ENCODE results near the gene LCOR.
"Not testable (repeated sequence)": the region's sequence is repeated elsewhere in the genome, so short reads cannot be mapped to it uniquely, and the experiment has no call there.

Gene LCOR

DNA sequence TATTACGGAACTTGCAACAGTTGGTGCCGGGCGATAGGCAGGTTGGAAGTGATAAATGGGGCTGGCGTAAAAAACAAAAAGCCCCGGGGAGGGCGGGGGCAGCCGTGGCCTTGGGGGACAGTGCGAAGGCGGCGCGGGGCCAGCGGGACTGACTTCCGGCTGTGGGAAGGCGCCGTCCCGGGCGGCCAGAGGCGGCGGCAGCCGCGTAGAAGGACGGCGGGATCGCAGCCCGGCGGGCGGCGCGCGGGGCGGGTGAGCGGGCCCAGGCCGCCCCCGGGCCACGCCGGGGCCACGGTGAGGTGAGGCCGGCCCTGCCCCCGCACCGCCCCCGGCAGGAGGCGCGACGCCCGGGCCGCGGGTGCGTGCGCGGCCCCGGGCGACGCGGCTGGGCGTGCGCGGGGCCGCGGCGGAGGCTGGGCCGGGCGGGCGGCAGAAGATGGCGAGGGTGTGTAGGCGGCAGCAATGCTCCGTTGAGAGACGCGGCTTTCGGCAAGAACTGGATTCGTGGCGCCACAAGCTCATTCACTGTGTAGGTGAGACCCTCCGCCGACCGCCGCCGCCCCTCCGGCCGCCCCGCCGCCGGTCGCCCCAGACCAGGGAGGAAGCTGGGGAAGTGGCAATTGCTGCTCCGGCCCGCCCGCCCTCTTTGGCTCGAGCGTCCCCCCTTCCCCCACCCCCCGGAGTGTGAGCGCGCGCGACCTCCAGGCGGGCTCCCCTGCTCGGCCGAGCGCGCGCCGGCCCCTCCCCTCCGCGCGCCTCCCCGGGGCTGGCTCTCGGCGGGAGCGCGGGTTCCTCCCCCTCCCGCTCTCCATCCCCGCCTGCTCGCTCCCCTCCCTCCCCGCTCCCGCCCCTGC, at the start of gene LCOR:
Gene LCOR (plus strand): TSS at position 432 of the 854 bp plus-strand sequence. CDS start 116,760 bp downstream, outside the sequence.
- DNase-seq, result peak; percentile 96

DNA sequence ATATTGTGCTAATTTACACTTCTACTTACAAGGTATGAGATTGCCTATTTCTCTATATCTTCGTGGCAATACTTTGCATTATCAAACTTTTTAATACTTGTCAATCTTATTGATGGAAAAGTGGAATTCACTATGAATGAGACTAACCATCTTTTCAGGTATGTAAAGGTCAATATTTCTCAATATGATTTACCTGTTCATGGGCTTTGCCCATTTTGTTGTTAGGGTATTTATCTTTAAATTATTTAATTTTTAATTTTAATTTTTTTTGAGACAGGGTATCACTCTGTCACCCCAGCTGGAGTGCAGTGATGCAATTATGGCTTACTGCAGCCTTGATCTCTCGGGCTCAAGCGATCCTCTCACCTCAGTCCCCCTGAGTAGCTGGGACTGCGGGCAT, 47.8 kb upstream of the LCOR start:
- DNase-seq, result no peak

DNA sequence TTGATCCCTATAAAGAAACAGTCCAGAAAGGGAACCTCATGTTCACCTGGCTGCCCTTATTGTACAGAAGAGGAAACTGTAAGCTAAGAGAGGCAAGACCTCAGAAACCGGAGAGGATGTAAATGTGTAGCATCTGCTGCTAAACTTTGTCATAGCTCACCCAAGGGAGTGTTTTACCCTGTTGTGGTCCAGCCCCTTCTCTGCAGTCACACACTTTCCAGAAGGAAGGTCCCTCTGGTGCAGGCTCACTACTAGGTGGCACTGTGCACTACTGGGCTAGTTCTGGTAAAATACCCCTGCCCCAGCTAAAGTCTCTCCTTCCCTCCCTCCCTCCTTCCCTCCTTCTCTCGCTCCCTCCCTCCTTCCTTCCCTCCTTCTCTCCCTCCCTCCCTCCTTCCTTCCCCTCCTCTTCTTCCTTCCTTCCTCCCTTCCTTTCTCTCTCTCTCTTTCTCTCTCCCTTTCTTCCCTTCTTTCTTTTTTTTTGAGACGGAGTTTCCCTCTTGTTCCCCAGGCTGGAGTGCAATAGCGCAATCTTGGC, 42.5 kb upstream of the LCOR start:
- no peak for DNase-seq

DNA sequence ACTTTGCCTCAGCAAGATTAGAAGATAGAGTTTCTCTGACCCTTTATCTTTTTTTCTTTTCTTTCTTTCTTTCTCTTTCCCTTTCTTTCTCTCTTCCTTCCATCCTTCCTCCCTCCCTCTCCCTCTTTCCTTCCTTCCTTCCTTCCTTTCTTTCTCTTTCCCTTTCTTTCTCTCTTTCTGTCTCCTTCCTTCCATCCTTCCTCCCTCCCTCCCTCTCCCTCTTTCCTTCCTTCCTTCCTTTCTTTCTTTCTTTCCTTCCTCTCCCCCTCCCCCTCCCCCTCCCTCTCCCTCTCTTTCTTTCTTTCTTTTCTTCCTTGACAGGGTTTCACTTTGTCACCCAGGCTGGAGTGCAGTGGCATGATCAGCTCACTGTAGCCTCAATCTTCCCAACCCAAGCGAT, 40.2 kb upstream of the LCOR start:
- no peak for DNase-seq

DNA sequence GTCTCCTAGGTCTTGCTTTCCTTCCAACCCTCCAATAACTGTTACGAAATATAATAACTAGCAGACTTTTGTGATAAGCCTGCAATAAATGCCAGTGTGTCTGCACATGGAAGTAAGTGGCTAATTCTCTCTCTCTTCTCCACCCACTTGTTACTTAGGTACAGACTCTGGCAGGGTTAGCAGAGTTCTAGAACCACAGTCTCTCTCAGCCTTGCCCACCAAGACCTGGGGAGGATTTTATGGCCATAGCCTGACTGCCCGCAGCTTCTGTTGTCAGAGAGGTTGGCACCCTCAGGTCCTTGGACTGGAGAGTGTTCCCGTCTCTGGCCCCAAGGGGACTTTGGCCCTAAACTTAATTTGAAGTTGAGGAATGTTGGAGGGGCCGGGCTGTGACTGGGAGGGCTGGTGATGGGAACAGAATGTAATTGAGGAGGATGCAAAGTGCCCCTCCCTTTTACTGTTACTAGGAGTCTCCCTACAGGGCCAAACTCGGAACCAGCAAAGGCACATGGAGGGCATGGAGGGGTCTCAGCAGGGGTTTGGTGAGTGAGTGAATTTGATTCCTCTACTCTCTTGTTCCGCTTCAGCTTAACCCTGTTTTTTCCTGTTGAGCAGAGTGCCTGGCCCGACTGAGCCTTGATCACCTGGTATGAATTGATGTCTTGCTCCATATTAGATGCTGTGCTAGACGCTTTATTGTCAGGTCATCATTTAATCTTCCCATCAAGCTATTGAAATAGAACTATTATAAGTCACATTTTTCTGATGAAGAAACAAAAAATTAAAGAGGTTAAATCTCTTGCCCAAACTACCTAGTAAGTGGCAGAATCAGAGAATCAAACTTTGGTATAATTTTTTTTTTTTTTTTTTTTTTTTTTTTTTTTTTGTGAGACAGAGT, 37.0 kb upstream of the LCOR start:
- no peak for DNase-seq

DNA sequence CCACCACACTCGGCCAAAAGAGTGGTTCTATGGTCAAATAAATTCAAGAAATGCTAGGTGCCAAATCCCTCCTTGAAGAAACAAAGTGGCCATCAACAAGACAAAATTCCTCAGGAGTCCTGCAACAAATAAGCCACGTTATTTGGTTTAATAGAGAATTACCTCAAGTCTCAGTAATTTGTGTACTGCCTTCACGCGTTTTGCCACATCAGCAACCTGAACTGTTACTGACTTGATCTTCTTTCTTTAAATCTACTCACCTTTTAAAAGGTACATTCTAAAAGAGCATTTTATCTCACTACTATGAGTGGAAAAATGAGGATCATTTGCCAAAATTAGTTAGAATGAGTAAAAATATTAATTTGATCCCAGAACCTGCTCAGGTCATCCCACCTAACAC, 34.6 kb upstream of the LCOR start:
- no peak for DNase-seq

DNA sequence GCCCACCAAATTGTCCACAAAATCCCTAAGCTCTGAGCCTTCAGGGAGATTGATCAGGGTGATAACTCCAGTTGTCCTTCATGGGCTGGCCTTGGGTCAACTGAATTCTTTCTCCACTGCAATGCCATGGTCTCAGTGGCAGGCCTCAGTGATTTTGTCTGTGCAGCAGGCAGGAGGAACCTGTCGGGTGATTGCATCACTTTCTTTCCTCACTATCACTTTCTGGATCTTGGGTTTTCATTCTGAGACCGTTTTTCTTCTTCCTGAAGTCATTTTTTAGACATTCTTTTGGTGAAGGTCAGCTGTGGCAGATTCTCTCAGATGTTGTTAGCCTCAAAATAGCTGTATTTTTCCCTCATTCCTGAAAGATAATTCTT, 28.8 kb upstream of the LCOR start:
- no peak for DNase-seq

DNA sequence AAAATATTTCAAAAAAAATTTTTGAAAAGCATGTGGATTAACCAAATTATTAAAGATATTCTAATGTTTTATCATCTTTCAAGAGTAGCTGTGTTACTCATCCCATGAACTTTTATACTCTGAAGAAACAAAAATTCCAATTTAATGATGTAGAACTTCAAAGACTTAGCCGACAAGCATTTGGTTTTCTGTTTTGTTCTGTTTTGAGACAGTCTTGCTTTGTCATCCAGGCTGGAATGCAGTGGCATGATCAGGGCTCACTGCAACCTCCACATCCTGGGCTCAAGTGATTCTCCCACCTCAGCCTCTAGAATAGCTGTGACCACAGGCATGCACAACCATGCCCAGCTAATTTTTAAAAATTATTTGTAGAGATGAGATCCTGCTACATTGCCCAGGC, 17.8 kb upstream of the LCOR start:
- no peak for DNase-seq

DNA sequence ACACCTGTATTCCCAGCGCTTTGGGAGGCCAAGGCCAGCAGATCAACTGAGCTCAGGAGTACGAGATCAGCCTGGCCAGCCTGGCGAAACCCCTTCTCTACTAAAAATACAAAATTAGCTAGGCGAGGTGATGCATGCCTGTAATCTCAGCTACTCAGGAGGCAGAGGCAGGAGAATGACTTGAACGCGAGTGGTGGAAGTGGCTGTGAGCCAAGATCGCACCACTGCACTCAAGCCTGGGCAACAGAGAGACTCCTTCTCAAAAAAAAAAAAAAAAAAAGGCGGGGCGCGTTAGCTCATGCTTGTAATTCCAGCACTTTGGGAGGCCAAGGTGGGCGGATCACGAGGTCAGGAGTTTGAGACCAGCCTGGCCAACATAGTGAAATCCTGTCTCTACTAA, 13.1 kb upstream of the LCOR start:
- DNase-seq, result not testable (repeated sequence)

DNA sequence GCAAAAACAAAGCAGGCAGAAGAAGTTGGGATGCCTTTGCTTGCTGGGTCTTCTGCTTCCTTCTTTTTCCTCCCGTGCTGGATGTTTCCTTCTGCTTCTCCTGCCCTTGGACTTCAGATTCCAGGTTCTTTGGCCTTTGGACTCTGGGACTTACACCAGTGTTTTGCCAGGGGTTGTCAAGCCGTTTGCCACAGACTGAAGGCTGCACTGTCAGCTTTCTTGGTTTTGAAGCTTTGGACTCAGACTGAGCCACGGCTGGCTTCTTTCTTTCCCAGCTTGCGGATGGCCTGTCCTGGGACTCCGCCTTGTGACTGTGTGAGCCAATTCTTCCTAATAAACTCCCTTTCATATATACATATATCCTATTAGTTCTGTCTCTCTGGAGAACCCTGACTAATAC, 11.3 kb upstream of the LCOR start:
- DNase-seq, result no peak

DNA sequence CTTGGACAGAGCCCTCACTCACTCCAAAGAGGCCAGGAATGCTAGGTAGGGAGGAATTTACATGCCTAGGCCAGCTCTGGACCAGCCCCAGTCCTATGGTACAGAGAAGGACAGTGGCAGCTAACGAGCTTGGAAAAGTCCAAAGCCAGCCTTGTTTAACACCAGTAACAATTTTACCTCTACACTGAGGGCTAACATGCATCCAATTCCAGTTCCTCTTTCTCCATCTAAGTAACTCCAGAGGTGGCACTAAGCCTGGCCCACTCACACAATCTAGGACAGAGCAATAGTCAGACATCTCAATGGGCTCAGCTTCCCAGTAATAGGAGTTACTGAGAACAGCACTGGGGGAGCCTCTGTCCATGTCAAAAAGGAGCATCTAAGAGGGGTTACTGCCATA, 5.7 kb upstream of the LCOR start:
- DNase-seq, result no peak

DNA sequence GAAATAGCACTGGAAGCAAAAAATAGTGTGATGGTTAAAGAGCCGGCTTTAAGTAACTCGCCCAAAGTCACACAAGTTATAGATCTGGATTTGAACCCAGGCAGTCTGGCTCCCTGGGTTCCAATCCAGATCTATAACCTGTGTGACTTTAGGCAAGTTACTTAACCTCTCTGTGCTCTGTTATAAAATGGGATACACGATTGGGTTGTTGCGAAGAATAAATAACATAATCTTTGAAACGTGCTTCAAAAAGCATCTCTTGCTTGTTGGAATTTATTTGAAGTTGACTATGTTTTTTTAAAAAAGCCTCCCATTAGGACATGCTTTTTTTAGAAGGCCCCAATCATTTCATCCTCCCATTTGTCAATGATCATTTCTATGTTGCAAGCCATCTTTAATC, 3.5 kb upstream of the LCOR start:
- no peak for DNase-seq

DNA sequence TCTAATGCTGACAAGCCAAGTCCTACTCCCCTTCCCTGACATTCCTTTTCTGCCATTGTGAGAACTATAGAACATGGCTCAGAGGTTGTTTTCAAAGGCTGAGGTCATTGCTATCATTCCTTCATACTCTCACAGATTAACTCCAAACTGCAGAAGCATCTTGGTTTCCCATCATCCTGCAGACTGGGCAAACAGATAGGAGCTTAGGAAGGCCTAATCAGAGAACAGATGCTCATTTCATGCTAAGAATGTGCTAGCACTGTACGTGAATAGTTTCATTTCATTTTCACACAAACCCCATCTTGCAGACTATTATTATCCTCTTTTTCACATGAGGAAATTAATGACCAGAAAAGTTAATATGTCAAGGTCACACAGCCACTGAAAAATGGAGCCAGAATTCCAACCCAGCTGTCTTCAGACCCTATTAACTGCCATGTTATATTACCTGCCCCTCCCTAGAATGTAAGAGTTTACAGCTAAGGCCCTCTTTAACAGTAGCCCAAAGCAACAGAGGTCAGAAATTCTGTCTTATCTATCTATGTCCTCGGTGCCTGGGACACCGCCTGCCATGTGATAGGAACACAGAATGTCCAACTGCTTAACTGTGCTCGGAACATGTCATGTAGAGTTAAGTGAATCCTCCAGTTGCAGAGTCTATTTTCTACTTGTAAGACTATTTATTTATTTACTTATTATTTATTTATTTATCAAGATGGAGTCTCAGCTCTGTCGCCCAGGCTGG, 2.9 kb upstream of the LCOR start:
- DNase-seq, result no peak

DNA sequence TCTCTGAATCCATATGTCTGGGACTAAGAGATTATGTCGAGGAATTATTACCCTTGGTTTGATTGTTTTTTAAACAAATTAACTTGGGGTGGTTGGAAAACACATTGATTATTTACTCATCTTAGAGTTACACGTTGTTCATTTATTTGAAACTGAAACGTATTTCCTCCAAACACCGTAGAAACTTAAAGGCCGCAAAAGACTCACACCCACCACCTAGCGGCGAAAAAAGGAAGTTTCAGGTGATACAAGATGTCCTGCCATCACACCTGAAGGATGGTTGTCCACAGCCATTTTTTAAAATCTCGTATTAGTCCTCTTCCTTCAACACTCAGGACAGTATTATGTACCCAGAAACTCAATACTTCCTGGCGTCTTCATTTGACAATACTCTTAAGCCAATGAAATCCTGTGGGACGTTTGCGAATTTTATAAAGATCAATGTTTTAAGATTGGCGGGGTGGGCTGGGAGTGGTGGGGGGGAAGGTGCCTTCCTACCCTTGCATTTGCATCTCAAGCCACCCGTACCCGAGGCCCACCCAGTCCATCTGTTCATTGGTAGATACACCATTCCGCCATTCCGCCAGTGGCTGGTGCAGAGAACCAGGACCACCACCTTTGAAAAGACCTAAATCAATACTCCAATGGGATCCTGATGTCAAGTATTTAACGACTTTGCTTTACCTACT, 1.4 kb upstream of the LCOR start:
- DNase-seq, result peak; percentile 88

DNA sequence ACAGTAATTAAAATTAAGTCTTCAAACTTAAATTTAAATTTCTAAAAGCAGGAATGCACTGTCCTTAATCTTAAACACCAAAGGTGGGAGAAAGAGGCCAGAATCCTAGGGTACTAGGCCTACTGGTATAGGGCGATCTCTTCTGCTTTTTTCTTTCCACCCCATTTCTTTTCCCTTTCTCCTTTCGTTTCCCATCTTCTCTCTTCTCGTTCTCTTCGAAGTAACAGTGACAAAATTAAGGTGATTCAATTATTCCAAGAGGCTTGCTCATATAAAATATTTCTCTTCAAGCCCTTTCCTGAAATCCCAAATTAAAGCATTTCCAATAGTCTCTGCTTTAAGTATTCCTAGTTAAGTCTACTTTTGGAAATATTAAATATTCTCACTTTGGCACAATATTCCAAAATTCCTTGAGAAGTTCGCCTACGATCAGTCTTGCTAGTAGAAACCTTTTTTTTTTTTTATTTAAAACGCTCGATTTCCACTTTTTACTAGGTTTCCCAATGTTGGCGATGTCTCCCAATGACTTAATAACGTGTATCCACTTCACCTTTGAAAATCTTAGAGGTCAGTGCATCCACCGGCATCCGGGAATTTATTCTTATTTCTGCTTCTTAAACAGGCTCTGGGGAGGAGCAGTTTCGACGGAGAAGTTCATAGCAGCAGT, 765 bp upstream of the LCOR start:
- no peak for DNase-seq

DNA sequence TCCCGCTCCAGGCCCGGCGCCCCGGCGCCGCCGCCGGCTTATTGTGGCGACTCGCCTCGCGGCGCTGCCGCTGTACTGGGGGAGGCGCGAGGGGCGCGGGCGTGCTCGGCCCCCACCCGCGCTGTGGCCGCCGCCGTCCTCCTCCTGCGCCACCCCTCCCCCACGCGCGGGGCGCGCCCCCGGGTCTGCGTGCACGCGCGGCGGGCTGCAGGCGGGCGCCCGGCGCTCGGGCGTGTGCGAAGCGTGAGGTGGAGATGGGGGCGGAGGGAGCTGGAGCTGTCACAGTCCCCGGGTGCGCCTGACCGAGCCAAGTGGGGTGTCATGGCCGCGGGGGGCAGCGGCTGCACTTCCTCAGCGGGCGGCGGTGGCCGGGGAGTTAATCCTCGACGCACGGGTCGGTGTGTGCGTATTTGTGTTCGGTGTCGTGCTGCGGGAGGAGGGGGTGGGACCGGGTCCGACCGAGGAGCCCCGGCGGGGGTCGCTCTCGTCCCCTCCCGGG, 672 bp downstream of the LCOR start:
- peak; percentile 93 for DNase-seq

DNA sequence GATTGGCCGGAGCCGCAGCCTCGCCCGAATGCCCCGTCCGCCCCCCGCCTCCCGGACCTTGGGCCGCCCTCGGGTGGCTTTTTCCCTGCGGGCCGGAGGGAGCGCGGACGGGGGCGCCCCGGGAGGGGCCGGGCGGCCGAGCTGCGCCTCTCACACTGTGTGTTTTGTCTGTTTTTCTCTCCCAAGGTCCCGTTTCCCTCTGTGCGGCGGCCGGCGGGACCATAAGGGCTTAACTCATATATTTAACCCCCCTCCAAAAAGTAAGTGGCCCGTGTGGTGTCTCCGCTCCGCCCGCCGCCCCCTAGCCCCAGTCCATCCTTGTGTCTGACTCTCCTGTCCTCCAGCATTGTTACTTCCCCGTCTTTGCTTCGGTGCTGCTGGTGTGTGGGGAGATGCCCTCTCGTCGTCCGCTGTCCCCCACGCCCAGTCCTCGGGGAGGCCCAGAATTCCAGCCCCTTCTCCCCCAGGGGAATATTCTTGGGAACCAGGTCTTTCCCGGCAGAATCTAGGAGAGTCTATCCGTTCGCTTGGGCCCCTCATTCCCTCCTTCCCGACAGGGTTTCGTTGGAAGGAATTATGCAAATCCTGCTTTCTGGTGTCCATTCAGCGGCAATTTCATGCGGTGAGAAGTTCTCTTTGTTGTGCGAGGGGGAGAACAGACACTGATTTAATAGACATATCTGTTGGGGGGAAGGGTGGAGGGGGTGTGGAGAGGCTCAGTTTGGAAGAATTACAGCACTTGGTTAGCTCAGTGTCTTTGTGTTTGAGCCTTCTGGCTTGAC, 1.3 kb downstream of the LCOR start:
- DNase-seq, result peak; percentile 82

DNA sequence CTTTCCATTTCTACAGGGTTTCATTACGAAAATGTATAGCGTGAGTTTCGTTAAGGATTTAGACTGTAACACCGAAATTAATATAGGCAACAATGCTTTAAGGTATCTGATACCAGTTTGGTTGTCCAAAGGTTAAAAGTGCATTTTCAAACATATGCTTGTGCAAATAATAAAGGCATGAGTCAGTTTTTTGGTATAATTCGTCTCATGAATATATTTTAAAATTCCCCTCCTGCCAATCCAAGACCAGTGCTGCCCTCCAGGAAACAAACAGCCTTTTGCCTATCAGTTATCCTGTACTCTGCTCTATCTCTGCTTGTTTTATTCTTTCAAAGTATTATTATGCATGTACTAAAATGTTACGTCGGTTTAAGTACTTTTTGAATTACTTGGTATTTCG, 2.0 kb downstream of the LCOR start:
- DNase-seq, result no peak

DNA sequence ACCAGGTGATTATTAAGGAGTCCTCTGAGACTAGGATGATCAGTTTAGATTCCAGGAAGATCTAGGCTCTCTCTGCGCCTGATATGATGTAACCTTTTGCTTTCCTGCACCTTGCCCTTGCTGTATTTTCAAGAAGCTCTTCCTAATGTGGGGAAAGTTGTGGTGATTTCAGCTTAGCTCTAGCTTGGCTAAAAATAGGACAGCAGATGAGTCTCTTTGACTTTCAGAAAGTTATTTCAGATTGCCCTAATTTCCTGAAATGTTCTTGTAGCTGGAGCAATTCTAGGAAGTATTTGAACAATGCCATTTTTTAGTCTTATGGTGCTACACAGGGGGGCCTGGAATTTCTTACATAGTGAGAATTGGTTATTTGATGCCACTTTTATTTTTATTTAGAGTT, 3.8 kb downstream of the LCOR start:
- no peak for DNase-seq

DNA sequence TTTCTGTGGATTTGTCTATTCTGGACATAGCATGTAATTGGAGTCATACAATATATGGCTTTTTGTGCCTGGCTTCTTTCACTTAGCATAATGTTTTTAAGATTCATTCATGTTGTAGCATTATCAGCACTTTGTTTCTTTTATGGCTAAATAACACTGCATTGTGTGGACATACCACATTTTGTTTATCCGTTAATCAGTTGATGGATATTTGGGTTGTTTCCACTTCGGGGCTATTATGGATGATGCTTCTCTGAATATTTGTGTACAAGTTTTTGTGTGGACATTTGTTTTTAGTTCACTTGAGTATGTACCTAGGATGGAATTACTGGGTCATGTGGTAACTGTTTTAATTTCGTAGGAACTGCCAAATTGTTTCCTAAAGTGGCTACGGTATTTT, 6.4 kb downstream of the LCOR start:
- DNase-seq, result no peak
